22Rv1 (cell line): ENCODE results near the gene RNF223.
"Not testable (repeated sequence)": the region's sequence is repeated elsewhere in the genome, so short reads cannot be mapped to it uniquely, and the experiment has no call there.

Experiments
- H3K27ac ChIP-seq: fragments of 450-650 bp; 2 replicates; pipeline ENCODE4 v1.5.1; 2017
- ZFX ChIP-seq: fragments of 450-650 bp; IDR thresholded peaks from 2 replicates; pipeline ENCODE4 v1.6.1; 2017; ENCODE audit warnings: antibody characterized with exemption, borderline replicate concordance
- TF ChIP-seq, protein P1 (sequence below): fragments of 450-650 bp; IDR thresholded peaks from 2 replicates; pipeline ENCODE4 v1.5.1; 2017; ENCODE audit warnings: mild to moderate bottlenecking

Gene RNF223

DNA sequence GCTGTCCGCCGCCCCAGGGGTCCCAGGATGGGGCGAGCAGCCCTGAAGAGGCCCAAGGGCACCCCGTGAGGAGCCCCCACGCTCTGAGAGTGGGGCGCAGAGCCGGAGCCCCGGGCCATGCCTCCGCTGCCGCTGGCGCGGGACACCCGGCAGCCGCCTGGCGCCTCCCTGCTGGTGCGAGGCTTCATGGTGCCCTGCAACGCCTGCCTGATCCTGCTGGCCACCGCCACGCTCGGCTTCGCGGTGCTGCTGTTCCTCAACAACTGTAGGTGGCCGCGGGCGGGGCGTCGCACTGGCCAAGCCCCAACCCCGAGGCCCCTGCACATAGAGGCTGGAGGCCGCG is 39.7 kb downstream of the RNF223 start:
- no peak overlapping the region for H3K27ac ChIP-seq
- TF ChIP-seq ZFX, result no peak
- TF ChIP-seq, protein P1, sequence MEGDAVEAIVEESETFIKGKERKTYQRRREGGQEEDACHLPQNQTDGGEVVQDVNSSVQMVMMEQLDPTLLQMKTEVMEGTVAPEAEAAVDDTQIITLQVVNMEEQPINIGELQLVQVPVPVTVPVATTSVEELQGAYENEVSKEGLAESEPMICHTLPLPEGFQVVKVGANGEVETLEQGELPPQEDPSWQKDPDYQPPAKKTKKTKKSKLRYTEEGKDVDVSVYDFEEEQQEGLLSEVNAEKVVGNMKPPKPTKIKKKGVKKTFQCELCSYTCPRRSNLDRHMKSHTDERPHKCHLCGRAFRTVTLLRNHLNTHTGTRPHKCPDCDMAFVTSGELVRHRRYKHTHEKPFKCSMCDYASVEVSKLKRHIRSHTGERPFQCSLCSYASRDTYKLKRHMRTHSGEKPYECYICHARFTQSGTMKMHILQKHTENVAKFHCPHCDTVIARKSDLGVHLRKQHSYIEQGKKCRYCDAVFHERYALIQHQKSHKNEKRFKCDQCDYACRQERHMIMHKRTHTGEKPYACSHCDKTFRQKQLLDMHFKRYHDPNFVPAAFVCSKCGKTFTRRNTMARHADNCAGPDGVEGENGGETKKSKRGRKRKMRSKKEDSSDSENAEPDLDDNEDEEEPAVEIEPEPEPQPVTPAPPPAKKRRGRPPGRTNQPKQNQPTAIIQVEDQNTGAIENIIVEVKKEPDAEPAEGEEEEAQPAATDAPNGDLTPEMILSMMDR, result no peak

DNA sequence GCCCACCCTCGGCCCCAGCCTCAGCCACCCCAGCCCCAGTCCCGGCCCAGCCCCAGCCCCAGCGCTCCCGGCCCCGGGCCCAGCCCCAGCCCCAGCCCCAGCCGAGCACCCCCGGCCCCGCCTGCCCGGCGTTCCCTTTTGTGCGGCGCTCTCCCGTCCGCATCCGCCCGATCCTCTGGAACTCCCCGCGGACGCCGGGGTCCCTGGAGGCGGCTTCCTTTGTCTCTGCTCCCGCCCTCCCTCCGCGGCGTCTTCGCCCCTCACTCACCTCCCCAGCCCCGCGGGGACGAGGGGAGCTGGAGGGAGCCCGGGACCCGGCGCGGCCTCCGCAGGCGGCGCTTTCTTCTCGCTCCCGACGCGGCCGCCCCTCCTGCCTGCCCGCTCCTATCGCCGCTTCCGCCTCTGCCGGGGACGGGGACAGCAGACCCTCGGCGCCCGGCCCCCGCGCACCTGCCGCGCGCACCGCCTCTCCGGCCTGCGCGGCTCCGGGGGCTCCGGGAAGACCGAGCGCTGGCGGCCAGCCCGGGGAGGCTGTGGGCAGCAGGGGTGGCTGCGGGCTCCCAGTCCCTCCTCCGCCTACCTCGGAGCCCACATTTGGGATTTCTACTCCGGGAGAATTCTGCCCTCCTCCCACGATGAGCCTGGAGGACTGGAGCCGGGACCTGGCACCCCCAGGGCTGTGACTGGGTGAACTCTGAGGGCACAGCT is 40.2 kb downstream of the RNF223 start:
- TF ChIP-seq ZFX, result no peak
- TF ChIP-seq, protein P1, result no peak
- H3K27ac ChIP-seq, result no peak overlapping the region

GRCh38 chr1:1033009-1033587 is 41.0 kb downstream of the RNF223 start:
- H3K27ac ChIP-seq, result no peak overlapping the region

DNA sequence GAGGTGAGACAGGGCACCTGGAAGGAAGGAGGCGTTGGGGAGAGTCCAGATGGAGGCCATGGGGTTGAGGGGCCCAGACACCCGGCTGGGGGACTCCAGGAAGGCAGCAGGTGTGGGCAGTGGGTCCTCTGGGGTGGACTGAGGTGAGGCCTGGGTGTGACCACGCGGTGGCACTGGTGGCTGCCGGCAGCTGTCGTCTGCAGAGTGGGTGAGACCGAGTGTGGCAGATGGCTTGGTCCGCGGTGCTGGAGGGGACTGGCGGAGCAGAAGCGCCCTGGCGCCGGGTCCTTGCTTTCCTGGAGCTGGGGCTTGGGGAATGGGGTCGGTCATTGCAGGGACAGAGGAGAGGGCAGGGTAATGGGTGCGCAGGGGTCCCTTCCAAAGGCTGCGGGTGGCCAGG is 41.7 kb downstream of the RNF223 start:
- TF ChIP-seq, protein P1, result no peak
- no peak for TF ChIP-seq ZFX

More at GRCh38 chr1:1033009-1033587, 41.0 kb downstream of the RNF223 start:
- TF ChIP-seq, protein P1, result peak; percentile 89
- TF ChIP-seq ZFX, result no peak

DNA sequence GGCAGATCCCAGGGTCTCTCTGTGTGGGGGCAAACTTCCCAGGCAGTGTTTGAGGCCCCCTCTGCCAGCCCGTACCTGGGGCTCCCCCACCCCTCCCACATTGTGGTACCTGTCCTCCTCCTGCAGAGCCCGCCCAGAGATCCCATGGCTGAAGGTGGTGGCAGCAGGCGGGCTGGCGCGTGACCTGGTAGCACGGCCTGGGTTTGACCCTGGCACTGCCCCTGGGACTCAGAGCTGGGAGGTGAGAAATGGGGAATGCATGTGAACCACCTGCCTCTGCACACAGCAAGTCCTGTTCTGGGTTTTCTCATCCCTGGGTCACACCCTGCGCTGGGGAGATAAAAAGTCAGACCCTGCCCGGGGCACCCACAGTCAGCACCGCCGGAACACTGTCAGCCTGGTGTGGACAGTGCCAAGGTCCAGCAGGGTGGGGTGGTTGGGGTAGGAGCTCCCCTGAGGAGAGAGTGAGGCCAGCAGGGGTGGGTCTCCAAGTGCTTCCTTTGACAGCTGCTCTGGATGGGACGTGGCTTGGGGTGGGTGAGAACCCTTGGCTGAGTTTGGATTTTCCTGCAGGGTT is 42.4 kb downstream of the RNF223 start:
- TF ChIP-seq, protein P1, result no peak
- TF ChIP-seq ZFX, result no peak
- no peak overlapping the region; the same call in 1 of the 2 replicates for H3K27ac ChIP-seq

More for the DNA sequence above, 41.7 kb downstream of the RNF223 start:
- H3K27ac ChIP-seq, result no peak overlapping the region; the same call in 1 of the 2 replicates

GRCh38 chr1:1030867-1031658 is 43.0 kb downstream of the RNF223 start:
- H3K27ac ChIP-seq, result not testable (repeated sequence)

DNA sequence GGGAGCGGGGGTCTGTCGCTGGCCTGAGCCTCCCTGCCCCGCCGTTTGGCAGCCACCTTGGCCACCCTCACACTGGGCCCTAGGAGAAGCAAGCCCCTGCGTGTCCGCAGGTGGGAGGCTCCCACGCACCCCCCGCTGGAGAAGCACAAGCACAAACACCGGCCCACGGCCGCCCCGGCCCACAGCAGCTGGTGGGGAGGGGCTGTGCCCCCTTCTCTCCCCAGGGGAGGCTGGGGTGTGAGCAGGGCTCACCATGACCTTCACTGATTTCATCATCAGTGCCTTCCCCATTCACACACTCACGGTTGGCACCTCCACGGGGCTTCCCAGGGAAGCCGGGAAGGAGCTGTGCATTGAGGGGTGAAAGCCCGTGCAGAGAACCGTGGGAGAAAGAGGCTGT is 46.3 kb downstream of the RNF223 start:
- no peak for TF ChIP-seq ZFX
- TF ChIP-seq, protein P1, result no peak
- H3K27ac ChIP-seq, result no peak overlapping the region
